ENCODE data around the gene OPRD1.
A peak's percentile ranks its signal among the peaks of the same experiment; 100 is the strongest.
"Not testable (repeated sequence)": the region's sequence is repeated elsewhere in the genome, so short reads cannot be mapped to it uniquely, and the experiment has no call there.

OPRD1 gene

DNA sequence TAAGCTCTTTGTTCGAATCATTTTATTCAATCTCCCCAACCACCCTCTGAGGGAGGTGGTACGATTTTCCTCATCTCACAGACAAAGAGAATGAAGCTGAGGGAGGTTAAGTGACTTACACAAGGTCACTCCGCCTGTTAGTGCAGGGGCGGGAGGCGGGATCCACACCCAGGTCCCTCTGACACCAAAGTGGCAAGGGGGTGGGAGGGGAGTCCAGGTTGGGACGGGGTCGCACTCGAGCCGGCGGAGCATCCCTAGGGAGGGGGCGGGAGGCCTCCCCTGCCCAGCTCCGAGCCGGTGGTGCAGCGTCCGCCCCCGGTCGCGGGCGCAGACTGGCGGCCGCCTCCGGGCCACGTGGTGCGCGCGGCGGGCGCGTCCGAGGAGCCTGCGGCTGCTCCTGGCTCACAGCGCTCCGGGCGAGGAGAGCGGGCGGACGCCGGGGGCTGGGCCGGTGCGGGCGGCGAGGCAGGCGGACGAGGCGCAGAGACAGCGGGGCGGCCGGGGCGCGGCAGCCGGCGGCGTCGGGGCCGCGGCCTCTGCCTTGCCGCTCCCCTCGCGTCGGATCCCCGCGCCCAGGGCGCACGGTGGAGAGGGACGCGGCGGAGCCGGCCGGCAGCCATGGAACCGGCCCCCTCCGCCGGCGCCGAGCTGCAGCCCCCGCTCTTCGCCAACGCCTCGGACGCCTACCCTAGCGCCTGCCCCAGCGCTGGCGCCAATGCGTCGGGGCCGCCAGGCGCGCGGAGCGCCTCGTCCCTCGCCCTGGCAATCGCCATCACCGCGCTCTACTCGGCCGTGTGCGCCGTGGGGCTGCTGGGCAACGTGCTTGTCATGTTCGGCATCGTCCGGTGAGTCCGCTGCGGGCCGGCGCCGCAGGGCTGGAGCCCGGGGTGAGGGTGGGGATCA lies at the start of gene OPRD1:
TSS of gene OPRD1 (plus strand) at position 405 of the 903 bp plus-strand sequence. CDS start at position 619, 214 bp downstream.
- DNase-seq (ENCODE audit: low spot score), result no peak

DNA sequence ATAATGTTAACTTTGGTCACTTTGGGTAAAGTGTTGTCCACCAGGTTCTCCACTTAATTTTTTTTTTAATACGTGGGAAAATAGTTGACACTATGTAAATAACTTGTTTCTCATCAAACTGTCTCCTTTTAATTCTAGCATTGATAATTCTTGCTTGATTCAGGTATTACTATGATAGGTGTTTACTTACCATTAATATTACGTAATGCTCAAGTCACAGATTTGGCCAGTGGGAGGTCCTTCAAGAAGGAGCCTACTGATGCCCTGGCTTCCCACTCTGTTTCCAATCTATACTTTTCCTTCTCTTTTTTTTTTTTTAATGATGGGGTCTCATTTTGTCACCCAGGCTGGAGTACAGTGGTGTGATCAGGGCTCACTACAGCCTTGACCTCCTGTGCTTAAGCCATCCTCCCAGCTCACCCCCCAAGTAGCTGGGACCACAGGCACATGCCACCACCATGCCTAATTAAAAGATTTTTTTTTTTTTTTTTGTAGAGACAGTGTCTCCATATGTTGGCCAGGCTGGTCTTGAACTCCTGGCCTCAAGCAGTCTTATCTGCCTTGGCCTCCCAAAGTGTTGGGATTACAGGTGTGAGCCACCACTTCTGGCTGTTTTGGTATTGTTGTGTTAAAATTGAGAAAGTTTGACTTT lies 45.3 kb upstream of the OPRD1 start:
- no peak for DNase-seq (ENCODE audit: low spot score)

DNA sequence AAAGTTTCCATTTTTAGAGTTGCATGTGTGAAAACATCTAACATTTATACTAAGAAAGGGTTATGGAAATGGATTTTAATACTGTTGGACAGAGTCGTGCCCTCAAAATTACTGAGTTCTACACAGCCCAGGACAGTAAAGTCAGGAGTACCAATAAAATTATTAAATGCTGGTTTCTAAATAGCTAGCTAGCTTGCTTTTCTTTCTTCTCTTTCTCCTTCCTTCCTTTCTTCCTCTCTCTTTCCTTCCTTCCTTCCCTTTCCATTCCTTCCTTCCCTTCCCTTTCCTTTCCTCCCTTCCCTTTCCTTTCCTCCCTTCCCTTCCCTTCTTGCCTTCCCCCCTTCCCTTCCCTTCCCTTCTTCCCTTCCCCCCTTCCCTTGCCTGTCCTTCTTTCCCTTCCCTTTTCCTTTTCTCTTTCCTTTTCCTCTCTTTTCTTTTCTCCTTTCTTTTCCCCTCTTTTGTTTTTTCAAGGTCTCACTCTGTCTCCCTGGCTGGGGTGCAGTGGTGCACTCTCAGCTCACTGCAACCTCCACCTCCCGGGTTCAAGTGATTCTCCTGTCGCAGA lies 41.3 kb upstream of the OPRD1 start:
- DNase-seq (ENCODE audit: low spot score), result no peak

DNA sequence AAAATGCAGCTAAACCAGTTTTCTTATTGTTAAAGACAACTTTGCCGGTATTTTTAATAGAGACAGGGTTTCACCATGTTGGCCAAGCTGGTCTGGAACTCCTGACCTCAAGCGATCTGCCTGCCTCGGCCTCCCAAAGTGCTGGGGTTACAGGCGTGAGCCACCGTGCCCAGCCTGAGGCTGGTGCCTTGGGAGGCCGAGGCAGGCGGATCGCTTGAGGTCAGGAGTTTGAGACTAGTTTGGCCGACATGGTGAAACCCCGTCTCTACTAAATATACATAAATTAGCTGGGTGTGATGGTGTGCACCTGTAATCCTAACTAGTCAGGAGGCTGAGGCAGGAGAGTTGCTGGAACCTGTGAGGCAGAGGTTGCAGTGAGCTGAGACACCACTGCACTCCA lies 40.0 kb upstream of the OPRD1 start:
- not testable (repeated sequence) for DNase-seq (ENCODE audit: low spot score)

DNA sequence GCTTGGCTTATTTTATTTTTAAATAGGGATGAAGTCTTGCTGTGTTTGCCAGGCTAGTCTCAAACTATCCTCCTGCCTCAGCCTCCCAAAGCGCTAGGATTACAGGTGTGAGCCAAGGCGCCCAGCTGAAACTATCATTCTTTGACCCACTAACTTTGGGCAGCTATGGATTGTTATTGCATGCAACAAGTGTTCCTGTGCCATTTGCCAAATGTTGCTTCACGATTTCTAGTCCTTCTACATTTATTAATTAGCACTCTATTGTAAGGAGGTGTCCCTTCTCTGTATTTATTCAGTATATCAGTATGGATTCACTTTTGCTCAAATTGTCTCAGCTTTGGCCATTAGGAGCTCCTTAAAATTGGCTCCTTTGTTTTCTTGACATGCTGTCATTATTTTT lies 38.9 kb upstream of the OPRD1 start:
- DNase-seq (ENCODE audit: low spot score), result no peak

DNA sequence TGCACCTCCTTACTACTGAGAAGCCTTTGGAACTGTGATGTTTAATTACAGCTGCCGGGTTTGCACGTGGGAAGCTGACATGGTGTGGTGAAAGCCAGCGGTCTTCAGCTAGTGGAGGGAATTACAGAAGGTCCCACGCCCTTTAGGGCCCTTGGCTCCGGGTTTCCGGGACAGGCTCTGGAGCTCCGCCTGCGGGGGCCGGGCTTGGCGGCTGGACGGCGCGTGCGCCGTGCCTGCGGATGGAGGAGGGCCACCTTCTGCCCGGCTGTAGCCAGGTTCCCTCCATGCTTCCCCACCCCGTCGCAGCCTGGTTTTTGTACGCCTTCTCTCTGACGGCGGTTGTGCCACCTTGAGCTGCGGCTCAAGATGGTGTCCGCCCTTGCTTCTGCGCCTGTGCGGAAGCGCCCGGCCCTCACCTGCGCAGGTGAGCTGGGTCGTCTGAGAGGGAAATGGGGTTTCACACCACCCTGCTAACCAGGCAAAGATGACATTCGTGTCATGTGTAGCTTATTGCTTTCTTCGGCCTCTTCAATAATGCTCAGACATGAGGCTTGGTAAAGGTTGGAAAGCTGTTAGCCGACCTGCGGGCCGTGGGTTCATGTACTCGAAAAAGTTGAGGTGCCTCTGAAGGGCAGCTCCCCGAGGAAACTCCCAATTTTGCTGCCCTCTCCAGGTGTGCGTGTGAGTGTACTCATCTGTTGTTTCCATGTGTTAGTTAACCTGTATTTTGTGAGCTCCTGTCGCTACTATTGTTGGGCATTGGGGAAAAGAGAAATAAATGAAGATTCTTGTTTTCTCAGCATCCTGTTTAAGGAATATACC lies 36.6 kb upstream of the OPRD1 start:
- DNase-seq (ENCODE audit: low spot score), result peak; percentile 69

DNA sequence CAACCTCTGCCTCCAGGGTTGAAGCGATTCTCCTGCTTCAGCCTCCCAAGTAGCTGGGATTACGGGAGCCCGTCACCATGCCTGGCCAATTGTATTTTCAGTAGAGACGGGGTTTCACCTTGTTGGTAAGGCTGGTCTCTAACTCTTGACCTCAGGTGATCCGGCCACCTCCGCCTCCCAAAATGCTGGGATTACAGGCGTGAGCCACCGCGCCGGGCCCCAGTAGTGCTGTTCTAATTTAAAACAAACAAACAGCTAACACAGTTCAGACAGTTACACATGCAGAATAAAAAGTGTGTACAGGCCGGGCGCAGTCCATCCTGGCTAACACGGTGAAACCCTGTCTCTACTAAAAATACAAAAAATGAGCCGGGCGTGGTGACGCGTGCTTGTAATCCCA lies 35.6 kb upstream of the OPRD1 start:
- DNase-seq (ENCODE audit: low spot score), result no peak

DNA sequence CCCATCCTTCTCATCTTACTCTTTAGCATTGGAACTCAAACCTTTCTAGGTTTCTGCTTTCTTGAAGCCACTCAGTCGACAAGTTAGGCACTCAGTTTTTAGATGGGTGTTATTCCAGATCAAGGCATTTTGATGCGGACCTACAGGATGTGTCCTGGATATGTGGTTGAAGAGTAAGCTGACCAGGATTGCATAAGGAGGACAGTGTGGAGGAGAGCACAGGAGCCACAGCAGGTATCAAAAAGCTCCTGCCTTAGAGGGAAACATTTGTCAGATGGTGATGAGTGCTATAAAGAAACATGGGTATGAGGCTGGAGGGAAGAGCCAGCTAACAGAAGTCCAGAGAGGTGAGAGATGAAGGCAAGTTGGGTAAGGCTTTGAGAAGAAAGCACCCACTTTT lies 33.9 kb upstream of the OPRD1 start:
- DNase-seq (ENCODE audit: low spot score), result no peak

DNA sequence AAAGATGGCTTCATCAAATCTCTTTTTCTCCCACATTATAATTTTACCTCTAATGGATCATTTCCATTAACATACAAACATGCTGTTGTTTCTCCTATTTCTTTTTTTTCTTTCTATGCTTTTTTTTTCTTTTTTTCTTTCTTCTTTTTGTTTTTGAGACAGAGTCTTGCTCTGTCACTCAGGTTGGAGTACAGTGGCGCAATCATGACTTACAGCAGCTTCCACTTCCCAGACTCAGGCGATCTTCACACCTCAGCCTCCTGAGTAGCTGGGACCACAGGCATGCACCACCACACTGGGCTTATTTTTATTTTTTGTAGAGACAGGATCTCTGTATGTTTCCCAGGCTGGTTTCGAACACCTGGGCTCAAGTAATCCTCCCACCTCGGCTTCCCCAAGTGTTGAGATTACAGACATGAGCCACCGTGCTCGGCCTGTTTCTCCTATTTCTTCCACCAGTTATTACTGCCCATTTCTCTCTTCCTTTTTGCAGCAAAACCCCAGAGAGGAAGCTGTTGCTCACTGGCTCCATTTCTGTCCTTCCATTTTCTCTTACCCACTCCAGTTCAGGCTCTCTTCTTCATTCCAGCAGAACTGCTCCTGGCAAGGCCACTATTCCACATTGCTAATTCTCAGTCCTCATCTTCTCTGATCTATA lies 32.1 kb upstream of the OPRD1 start:
- no peak for DNase-seq (ENCODE audit: low spot score)

DNA sequence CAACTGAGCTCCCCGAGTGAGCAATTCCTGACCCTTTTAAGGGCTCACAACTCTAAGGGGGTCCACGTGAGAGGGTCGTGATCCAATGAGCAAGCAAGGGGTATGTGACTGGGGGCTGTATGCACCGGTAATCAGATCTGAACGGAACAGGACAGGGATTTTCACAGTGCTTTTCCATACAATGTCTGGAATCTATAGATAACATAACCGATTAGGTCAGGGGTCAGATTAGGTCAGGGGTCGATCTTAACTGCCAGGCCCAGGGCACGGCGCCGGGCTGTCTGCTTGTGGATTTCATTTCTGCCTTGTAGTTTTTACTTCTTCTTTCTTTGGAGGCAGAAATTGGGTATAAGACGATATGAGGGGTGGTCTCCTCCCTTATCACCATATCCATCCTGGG lies 30.7 kb upstream of the OPRD1 start:
- no peak for DNase-seq (ENCODE audit: low spot score)

DNA sequence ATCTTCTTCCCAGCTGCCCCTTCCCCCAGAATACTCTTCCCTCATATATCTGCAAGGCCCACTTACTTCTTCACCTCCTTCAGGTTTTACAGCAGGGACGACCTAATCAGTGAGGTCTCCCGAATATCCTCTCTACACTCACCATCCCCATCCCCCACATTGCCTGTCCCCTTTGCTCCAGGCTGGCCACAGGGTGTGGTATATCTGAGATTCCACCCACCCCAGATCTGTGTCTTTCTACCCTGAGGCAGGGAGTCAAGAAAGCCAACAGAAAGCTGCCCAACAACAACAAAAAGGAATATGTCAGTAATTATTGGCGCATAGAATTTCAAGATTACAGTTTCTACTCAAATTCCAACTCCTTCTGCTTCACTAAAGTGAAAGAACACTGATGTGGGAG lies 30.0 kb upstream of the OPRD1 start:
- DNase-seq (ENCODE audit: low spot score), result no peak

DNA sequence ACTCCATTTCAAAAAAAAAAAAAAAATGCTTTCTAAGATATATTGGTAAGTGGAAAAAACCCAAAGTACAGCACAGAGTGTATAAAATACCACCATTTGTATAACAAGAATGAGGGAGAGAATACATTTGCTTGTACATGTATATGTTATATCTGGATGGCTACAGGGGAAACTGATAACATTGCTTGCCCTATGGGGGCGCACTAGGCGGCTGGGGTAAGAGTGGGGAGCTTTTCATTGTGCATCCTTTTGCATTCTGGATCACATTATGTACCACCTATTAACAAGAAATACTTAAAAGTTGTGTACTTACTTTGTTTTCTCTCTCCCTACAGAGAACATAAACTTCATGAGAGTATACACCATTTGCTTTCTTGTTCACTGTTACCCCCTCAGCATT lies 28.6 kb upstream of the OPRD1 start:
- no peak for DNase-seq (ENCODE audit: low spot score)

DNA sequence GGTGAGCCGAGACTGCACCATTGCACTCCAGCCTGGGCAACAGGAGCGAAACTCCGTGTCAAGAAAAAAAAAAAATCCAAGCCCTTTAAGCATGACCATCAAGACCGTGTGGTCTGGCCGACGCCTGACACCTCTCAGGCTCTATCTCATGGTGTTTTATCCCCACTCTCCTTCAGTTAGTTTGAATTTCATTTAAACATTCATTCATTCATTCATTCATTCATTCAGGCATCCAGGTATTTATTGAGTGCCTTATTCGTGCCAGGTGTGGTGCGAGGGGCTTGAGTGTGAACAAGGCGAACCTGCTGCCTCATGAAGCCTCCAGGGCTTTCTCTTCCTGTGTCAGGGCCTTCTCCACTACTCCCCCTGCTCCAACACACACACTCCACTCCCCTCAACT lies 22.6 kb upstream of the OPRD1 start:
- no peak for DNase-seq (ENCODE audit: low spot score)

DNA sequence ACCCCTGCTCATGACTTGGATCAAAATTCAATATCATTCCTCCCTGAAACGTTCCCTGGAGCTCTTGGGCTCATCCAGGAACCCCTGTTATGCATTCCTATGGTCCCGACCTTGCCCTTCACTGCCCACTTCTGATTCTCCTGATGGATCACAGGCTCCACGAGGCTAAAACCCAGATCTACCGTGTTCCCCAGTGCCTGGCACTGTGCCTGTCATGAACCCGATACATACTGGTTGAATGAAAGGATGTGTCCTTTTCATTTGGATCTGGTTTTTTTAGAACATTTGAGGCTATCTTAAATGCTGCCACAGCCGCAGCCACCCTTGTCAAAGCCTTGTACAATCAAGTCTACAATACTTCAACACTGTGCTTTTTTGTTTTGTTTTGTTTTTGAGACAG lies 22.2 kb upstream of the OPRD1 start:
- DNase-seq (ENCODE audit: low spot score), result no peak

DNA sequence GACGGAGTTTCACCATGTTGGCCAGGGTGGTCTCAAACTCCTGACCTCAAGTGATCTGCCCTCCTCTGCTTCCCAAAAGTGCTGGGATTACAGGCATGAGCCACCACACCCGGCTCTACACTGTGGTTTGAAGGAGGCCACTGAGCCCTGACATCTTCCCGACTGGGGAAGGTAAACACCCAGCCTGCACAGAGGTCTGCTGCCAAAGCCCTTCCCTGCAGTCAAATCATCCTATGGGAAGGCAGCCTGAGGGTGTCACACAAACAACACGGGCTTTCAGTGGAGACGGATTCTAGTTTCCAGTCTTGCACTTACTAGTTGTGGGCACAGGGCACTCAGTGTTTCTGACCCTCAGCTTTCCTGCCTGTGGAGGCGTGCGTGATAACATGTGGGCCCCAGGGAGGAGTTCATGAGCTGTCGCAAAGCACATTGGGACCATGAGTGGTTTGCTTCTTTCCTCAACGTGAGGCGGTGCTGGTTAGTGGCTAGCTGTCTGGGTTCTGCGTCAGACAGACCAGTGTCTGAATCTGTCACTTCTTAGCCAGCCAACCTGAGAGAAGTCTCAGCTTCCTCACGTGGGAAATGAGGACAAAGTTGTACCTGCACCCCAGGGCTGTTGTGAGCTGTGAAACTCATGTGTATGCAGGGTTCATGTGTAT lies 21.5 kb upstream of the OPRD1 start:
- no peak for DNase-seq (ENCODE audit: low spot score)

DNA sequence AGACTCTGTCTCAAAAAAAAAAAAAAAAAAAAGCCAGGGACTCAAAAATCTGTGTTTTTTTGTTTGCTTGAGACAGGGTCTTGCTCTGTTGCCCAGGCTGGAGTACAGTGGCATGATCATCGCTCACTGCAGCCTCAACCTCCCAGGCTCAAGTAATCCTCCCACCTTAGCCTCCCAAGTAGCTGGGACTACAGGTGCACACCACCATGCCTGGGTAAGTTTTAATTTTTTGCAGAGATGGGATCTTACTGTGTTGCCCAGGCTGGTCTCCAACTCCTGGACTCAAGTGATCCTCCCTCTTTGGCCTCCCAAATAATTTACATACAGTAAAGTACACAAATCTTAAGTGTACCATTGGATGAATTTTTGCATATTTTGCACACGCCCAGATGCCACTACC lies 20.0 kb upstream of the OPRD1 start:
- DNase-seq (ENCODE audit: low spot score), result not testable (repeated sequence)

DNA sequence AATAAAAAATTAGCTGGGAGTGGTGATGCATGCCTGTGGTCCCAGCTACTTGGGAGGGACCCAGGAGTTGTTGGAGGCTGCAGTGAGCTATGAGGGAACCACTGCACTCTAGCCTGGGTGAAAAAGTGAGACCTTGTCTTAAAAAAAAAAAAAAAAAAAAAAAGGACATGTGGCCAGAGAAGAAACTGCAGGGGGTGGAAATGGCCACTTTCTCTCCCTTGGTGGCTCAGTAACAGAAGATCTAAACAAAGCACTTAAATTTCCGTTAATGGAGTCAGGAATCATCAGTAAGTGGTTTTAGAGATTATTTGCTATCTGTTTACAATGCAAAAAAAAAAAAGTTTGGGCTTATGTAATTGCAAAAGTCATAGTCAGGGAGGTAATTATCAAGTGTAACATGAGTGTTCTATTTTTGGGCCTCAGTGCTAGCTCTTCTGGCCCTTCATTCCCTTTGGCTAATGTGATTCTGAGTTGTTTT lies 19.3 kb upstream of the OPRD1 start:
- no peak for DNase-seq (ENCODE audit: low spot score)

DNA sequence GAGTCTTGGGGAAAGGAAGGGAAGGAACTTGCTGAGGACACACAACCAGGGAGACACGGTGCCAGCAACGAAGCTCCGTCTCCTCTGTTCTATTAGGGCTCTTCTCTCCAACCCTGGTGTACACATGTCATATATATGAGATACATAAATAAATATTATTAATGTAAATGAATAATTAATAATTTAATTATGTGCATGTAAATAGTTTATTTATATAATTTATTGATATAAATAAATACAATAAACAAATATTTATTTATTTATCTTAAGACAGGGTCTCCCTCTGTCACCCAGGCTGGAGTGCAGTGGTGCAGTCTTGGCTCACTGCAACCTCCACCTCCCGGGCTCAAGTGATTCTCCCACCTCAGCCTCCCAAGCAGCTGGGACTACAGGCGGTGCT lies 17.4 kb upstream of the OPRD1 start:
- DNase-seq (ENCODE audit: low spot score), result not testable (repeated sequence)

DNA sequence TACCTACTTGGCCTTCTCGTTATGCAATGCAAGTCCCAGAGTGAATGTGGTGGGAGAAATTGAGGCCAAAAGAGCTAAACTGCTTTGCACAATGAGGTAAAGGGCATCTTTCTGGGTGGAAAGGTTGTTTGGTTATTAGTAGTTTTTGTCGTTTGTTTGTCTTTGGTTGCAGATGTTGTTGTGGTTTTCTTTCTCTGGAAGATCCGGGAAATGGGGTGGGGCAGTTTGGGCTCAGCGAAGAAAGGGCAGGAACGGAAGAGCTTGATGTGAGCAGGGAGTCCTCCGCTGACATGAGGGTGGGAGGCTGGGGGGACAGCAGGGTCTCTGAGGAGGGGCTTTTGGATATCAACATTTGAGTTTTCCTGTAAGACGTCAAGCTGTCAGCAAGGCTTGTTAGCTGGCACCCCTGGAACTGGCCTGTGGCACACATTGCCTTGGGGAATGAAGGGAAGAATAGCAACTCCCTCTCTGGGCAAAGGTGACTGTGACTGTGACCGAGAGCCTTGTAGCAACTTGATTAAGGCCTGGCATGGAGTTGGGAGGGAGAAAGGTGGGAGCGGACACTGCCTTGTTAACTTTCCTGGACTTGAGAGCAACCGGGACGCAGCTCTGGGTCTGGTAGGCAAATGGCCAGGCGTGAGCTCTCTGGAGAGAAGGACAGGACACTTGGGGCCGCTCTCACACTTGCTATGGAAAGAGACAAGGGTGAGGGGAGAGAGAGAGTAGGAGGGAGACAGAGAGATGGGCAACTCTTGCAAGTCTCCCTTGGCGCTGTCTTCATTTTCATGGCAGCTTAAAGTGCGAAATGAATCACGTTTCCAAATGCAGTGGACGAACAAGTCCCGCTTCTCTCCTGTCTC lies 15.4 kb upstream of the OPRD1 start:
- DNase-seq (ENCODE audit: low spot score), result no peak

DNA sequence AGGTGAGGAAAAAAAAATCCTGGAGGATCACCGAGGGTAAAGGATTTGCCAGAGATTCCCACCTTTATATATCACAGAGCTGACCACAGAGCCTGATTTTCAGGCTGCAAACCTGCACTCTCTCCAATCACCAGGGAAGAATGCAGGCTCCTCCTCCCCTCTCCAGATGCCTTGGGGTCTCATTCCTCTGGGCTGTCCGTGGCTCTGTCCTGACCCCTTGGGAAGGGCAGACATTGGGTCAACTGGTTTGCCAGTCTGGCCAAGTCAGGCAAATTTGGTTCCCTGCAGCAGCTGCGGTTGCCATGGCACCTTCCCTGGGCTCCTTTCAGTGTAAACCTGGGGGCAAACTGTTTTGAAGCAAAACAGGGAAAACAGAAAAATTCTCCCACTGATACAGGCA lies 11.6 kb upstream of the OPRD1 start:
- no peak for DNase-seq (ENCODE audit: low spot score)
